H9 (cell line): Measurements from ENCODE around the gene BEST4. TPM values are rescaled to one million over a fixed set of nuclear protein-coding genes. Genes with fewer than 3 reads are reported as not detected.
"Not testable (repeated sequence)": the region's sequence is repeated elsewhere in the genome, so short reads cannot be mapped to it uniquely, and the experiment has no call there.

Source experiments
- DNase-seq: peaks from one replicate; pipeline ENCODE4 v3.0.0-alpha.2; 2017
- H2AFZ ChIP-seq: one replicate; pipeline ENCODE4 v1.6.1; 2013; ENCODE audit warnings: mild to moderate bottlenecking, low read length, control low read depth, moderate library complexity
- H2AK5ac ChIP-seq: 2 replicates; pipeline ENCODE4 v1.6.1; 2013; ENCODE audit warnings: low read length, control low read depth, mixed read lengths; ENCODE audit not compliant: insufficient read length
- H2BK120ac ChIP-seq: one replicate; pipeline ENCODE4 v1.6.1; 2013; ENCODE audit warnings: low read depth, mild to moderate bottlenecking, low read length, control low read depth, inconsistent platforms; ENCODE audit not compliant: poor library complexity, severe bottlenecking
- H2BK12ac ChIP-seq: 2 replicates; pipeline ENCODE4 v1.6.1; 2013; ENCODE audit warnings: low read length, control low read depth, mixed read lengths, low read depth; ENCODE audit not compliant: insufficient read length
- H2BK15ac ChIP-seq: 2 replicates; pipeline ENCODE4 v1.6.1; 2013; ENCODE audit warnings: low read depth, low read length, control low read depth
- H2BK20ac ChIP-seq: one replicate; pipeline ENCODE4 v1.6.1; 2013; ENCODE audit warnings: low read depth, mild to moderate bottlenecking, low read length, control low read depth, inconsistent platforms; ENCODE audit not compliant: poor library complexity, severe bottlenecking
- H2BK5ac ChIP-seq: 2 replicates; pipeline ENCODE4 v1.6.1; 2013; ENCODE audit warnings: low read length, control low read depth, mixed read lengths; ENCODE audit not compliant: insufficient read length
- H3K14ac ChIP-seq: 2 replicates; pipeline ENCODE4 v1.6.1; 2013; ENCODE audit warnings: low read length, control low read depth; ENCODE audit not compliant: insufficient read depth
- H3K18ac ChIP-seq: 2 replicates; pipeline ENCODE4 v1.6.1; 2013; ENCODE audit warnings: low read depth, mild to moderate bottlenecking, mixed read lengths, low read length, control low read depth; ENCODE audit not compliant: insufficient read length
- H3K23ac ChIP-seq: 2 replicates; pipeline ENCODE4 v1.6.1; 2013; ENCODE audit warnings: low read length, control low read depth, mixed read lengths, low read depth; ENCODE audit not compliant: insufficient read length
- H3K23me2 ChIP-seq: 2 replicates; pipeline ENCODE4 v1.6.1; 2013; ENCODE audit warnings: low read depth, mild to moderate bottlenecking, mixed read lengths, low read length, control low read depth; ENCODE audit not compliant: insufficient read length, poor library complexity, severe bottlenecking
- H3K27ac ChIP-seq: 2 replicates; pipeline ENCODE4 v1.5.1; 2013; ENCODE audit warnings: low read length, control low read depth, mixed read lengths, low read depth; ENCODE audit not compliant: insufficient read length
- H3K27me3 ChIP-seq: 2 replicates; pipeline ENCODE4 v1.6.1; 2013; ENCODE audit warnings: low read length, control low read depth, inconsistent platforms; ENCODE audit not compliant: insufficient read depth
- H3K4ac ChIP-seq: 2 replicates; pipeline ENCODE4 v1.6.1; 2013; ENCODE audit warnings: low read depth, mild to moderate bottlenecking, control low read depth, inconsistent platforms, low read length, moderate library complexity
- H3K4me1 ChIP-seq: 2 replicates; pipeline ENCODE4 v1.6.1; 2013; ENCODE audit warnings: low read length, control low read depth, inconsistent platforms; ENCODE audit not compliant: insufficient read depth
- H3K4me2 ChIP-seq: 2 replicates; pipeline ENCODE4 v1.6.1; 2013; ENCODE audit warnings: low read length, control low read depth, mixed read lengths; ENCODE audit not compliant: insufficient read length, insufficient read depth
- H3K56ac ChIP-seq: 2 replicates; pipeline ENCODE4 v1.6.1; 2013; ENCODE audit warnings: low read depth, mild to moderate bottlenecking, mixed read lengths, low read length, control low read depth; ENCODE audit not compliant: insufficient read length
- H3K79me1 ChIP-seq: 2 replicates; pipeline ENCODE4 v1.6.1; 2013; ENCODE audit warnings: low read depth, mild to moderate bottlenecking, moderate library complexity, low read length, control low read depth, inconsistent platforms; ENCODE audit not compliant: insufficient read depth, poor library complexity, severe bottlenecking
- H3K79me2 ChIP-seq: 2 replicates; pipeline ENCODE4 v1.6.1; 2013; ENCODE audit warnings: low read length, control low read depth, inconsistent platforms; ENCODE audit not compliant: insufficient read depth
- H3K9ac ChIP-seq: 2 replicates; pipeline ENCODE4 v1.6.1; 2013; ENCODE audit warnings: low read length, control low read depth, mixed read lengths; ENCODE audit not compliant: insufficient read length; ENCODE audit errors: extremely low read depth
- H3K9me3 ChIP-seq: one replicate; pipeline ENCODE4 v1.6.1; 2013; ENCODE audit warnings: low read depth, low read length, inconsistent platforms; ENCODE audit not compliant: control insufficient read depth
- H3T11ph ChIP-seq: one replicate; pipeline ENCODE4 v1.6.1; 2013; ENCODE audit warnings: mild to moderate bottlenecking, low read length, control low read depth, inconsistent platforms
- H4K20me1 ChIP-seq: one replicate; pipeline ENCODE4 v1.6.1; 2013; ENCODE audit not compliant: control insufficient read depth, insufficient read length, insufficient read depth
- H4K5ac ChIP-seq: 2 replicates; pipeline ENCODE4 v1.6.1; 2013; ENCODE audit warnings: low read depth, mild to moderate bottlenecking, mixed read lengths, low read length, control low read depth; ENCODE audit not compliant: insufficient read length
- H4K8ac ChIP-seq: replicated peaks from 2 replicates; pipeline ENCODE4 v1.6.1; 2013; ENCODE audit warnings: low read length, control low read depth, mixed read lengths, low read depth; ENCODE audit not compliant: insufficient read length
- H4K91ac ChIP-seq: 2 replicates; pipeline ENCODE4 v1.6.1; 2013; ENCODE audit warnings: low read depth, mild to moderate bottlenecking, moderate library complexity, mixed read lengths, low read length, control low read depth; ENCODE audit not compliant: insufficient read length
- H3K27ac Mint-ChIP-seq, 3 experiments: 2 replicates in 2 of 3; 3 replicates in 1 of 3; pipeline ENCODE4 v1.8.0; 2020 to 2021; ENCODE audit warnings: mixed read lengths in 3 of 3, mild to moderate bottlenecking in 1 of 3, moderate library complexity in 1 of 3
- H3K27me3 Mint-ChIP-seq: 2 replicates; pipeline ENCODE4 v1.8.0; 2021; ENCODE audit warnings: low read depth, mild to moderate bottlenecking, moderate library complexity, mixed read lengths
- H3K36me3 Mint-ChIP-seq, 3 experiments: 2 replicates in 2 of 3; 3 replicates in 1 of 3; pipeline ENCODE4 v1.8.0; 2020 to 2021; ENCODE audit warnings: low read depth in 3 of 3, mixed read lengths in 3 of 3; ENCODE audit not compliant: insufficient read depth in 1 of 3
- H3K4me1 Mint-ChIP-seq, 2 experiments: 2 replicates each; pipeline ENCODE4 v1.8.0; 2020; ENCODE audit warnings: mixed read lengths in 2 of 2
- H3K4me3 Mint-ChIP-seq, 2 experiments: 2 replicates in 1 of 2; 3 replicates in 1 of 2; pipeline ENCODE4 v1.8.0; 2020 to 2021; ENCODE audit warnings: mild to moderate bottlenecking in 2 of 2, mixed read lengths in 2 of 2, moderate library complexity in 1 of 2
- H3K9me3 Mint-ChIP-seq, 2 experiments: 2 replicates in 1 of 2; 3 replicates in 1 of 2; pipeline ENCODE4 v1.8.0; 2020; ENCODE audit warnings: mild to moderate bottlenecking in 2 of 2, mixed read lengths in 2 of 2, moderate library complexity in 1 of 2
- WGBS: extraction: QIAGEN DNeasy Blood & Tissue Kit; methylation state at CpG from one replicate; pipeline ENCODE4 v1.1.7; 2013; ENCODE audit warnings: missing lambda C conversion rate, low lambda C conversion rate, mixed read lengths; ENCODE audit not compliant: insufficient read length; ENCODE audit errors: extremely low coverage; 5-methylcytosine and 5-hydroxymethylcytosine counted together
- total RNA-seq: library from RNA; stranded (reverse); gene quantifications from 2 replicates; pipeline ENCODE4 v1.2.1, GENCODE V29; 2021
- TF ChIP-seq, protein P1 (sequence below): fragments of 200-600 bp; sonication (generic); conservative IDR thresholded peaks from 3 replicates; pipeline ENCODE4 v1.8.0; 2021; ENCODE audit warnings: antibody characterized with exemption, mild to moderate bottlenecking

BEST4 gene
- total RNA-seq, 1 experiment from 2014 or later, result 1.1 TPM

DNA sequence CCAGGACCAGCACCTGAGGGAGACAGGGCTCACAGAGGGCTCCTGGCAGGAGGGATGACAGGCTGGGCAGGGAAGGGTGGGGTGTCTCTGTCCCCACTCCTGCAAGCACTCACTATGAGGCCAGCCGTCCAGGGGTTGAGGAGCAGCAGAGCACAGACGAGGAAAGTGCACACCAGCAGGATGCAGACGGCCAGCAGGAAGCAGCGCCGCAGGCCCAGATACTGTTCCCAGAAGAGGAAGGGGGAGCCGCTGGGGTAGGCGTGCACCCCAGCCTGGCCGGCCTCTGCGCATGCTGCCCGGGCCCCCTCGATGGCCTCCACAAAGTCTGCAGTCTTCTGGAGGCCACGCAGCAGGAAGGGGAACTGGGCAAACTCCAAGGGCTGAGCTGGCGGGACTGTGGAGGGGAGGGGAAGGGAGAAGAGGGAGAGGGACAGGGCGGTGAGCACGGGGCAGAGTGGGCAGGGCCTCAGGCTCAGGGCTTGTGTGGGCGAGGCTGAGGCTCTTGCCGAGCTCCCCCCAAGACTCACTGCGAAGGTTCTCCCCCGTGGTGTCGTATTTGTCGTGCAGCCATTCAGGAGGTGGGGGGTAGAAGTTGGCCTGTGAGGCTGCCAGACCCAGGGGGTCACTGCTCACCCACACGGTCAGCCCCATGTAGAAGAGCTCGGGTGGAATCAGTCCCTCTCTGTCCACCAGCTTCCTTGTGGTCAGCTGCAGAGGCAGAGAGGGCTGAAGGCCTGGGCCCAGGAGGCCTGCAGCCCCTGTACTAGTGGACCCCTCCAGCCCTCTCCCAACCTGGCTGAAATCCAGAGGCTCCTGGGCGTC, 38.6 kb upstream of the BEST4 start:
- no peaks in the 10 kb centered on the region for H3K79me2 ChIP-seq
- H3K27ac Mint-ChIP-seq, result peak overlapping the region in 1 of 3 experiments; percentile 77; a peak in 1 of 7 replicates
- H3K23me2 ChIP-seq, result no peaks in the 10 kb centered on the region
- H3K27me3 ChIP-seq, result no peaks in the 10 kb centered on the region
- WGBS, result no CpG with 5 or more reads among the region's 24 CpGs
- TF ChIP-seq, protein P1, sequence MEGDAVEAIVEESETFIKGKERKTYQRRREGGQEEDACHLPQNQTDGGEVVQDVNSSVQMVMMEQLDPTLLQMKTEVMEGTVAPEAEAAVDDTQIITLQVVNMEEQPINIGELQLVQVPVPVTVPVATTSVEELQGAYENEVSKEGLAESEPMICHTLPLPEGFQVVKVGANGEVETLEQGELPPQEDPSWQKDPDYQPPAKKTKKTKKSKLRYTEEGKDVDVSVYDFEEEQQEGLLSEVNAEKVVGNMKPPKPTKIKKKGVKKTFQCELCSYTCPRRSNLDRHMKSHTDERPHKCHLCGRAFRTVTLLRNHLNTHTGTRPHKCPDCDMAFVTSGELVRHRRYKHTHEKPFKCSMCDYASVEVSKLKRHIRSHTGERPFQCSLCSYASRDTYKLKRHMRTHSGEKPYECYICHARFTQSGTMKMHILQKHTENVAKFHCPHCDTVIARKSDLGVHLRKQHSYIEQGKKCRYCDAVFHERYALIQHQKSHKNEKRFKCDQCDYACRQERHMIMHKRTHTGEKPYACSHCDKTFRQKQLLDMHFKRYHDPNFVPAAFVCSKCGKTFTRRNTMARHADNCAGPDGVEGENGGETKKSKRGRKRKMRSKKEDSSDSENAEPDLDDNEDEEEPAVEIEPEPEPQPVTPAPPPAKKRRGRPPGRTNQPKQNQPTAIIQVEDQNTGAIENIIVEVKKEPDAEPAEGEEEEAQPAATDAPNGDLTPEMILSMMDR, result no peak
- H3K4me3 Mint-ChIP-seq, result no peak overlapping the region
- no peak overlapping the region for H2BK120ac ChIP-seq
- H3T11ph ChIP-seq, result no peak overlapping the region
- no peaks in the 10 kb centered on the region; the same call in 1 of the 2 replicates for H3K27me3 Mint-ChIP-seq
- no peak overlapping the region for H2AFZ ChIP-seq
- H4K5ac ChIP-seq, result no peak overlapping the region
- no peaks in the 10 kb centered on the region for H3K9me3 ChIP-seq
- no peaks in the 10 kb centered on the region for H3K79me1 ChIP-seq
- no peak overlapping the region for H2BK5ac ChIP-seq
- no peak overlapping the region for H3K27ac ChIP-seq
- no peak overlapping the region for H3K4me2 ChIP-seq
- no peak overlapping the region for H4K91ac ChIP-seq
- H2AK5ac ChIP-seq, result no peak overlapping the region
- peaks cover 6 to 12% of the 10 kb centered on the region in 2 experiments for H3K4me1 Mint-ChIP-seq
- H3K4me1 ChIP-seq, result no peaks in the 10 kb centered on the region
- no peak overlapping the region for H3K23ac ChIP-seq
- H4K20me1 ChIP-seq, result no peaks in the 10 kb centered on the region
- H3K18ac ChIP-seq, result no peak overlapping the region
- no peaks in the 10 kb centered on the region for H3K36me3 Mint-ChIP-seq
- no peaks in the 10 kb centered on the region for H3K9me3 Mint-ChIP-seq
- peak; percentile 48 for DNase-seq
- no peak overlapping the region for H3K56ac ChIP-seq
- no peak overlapping the region for H2BK15ac ChIP-seq
- no peak overlapping the region for H3K14ac ChIP-seq
- H3K9ac ChIP-seq, result no peak overlapping the region
- no peak overlapping the region for H2BK12ac ChIP-seq
- H3K4ac ChIP-seq, result no peak overlapping the region
- no peak overlapping the region for H2BK20ac ChIP-seq
- no peak overlapping the region for H4K8ac ChIP-seq

- not testable (repeated sequence) for H3K79me2 ChIP-seq, H3K4me1 ChIP-seq, H3K27ac Mint-ChIP-seq, H2AK5ac ChIP-seq, H3T11ph ChIP-seq, H2BK12ac ChIP-seq, H3K23ac ChIP-seq, H2BK20ac ChIP-seq, H4K91ac ChIP-seq, H3K14ac ChIP-seq, H2BK5ac ChIP-seq, H3K36me3 Mint-ChIP-seq, H4K8ac ChIP-seq, H3K4ac ChIP-seq, H3K18ac ChIP-seq, H3K23me2 ChIP-seq, H3K9ac ChIP-seq, H3K4me3 Mint-ChIP-seq, H4K20me1 ChIP-seq, H4K5ac ChIP-seq, H3K9me3 ChIP-seq, H3K56ac ChIP-seq, H3K79me1 ChIP-seq, H2BK15ac ChIP-seq, H3K4me2 ChIP-seq, H2AFZ ChIP-seq, H3K9me3 Mint-ChIP-seq, H3K27me3 Mint-ChIP-seq, H3K27me3 ChIP-seq, DNase-seq, H2BK120ac ChIP-seq, H3K27ac ChIP-seq
- WGBS, result no CpG with 5 or more reads among the region's 6 CpGs
- H3K4me1 Mint-ChIP-seq, result peaks cover 16 to 20% of the 10 kb centered on the region in 2 experiments
Observed at GRCh38 chr1:44824392-44824791, 36.4 kb upstream of the BEST4 start.
